DMS53 treated with DMSO at 0.1 percent for 48 hours (cell line): ENCODE results near the gene AKNA.

Source experiments
- DNase-seq: peaks from one replicate; lab custom pipeline; 2025; ENCODE audit not compliant: unreplicated experiment; lab: John Stamatoyannopoulos, UW

AKNA gene

GRCh38 chr9:114364134-114365041 is 23.4 kb downstream of the AKNA start:
- DNase-seq = no peak

GRCh38 chr9:114363424-114363823 is 24.4 kb downstream of the AKNA start:
- DNase-seq = no peak

- DNase-seq = no peak
These were observed 25.4 kb downstream of the AKNA start for GRCh38 chr9:114362394-114362793.

GRCh38 chr9:114361542-114361941 is 26.2 kb downstream of the AKNA start:
- DNase-seq = no peak

GRCh38 chr9:114359801-114360200 is 28.0 kb downstream of the AKNA start:
- DNase-seq = no peak

GRCh38 chr9:114357911-114358328 is 29.9 kb downstream of the AKNA start:
- DNase-seq = no peak

GRCh38 chr9:114357360-114357759 is 30.4 kb downstream of the AKNA start:
- DNase-seq = no peak

GRCh38 chr9:114356792-114357191 is 31.0 kb downstream of the AKNA start:
- no peak for DNase-seq

GRCh38 chr9:114355821-114356220 is 32.0 kb downstream of the AKNA start:
- no peak for DNase-seq

- no peak for DNase-seq
These were observed 35.9 kb downstream of the AKNA start for GRCh38 chr9:114351932-114352331.

GRCh38 chr9:114350636-114351401 is 37.0 kb downstream of the AKNA start:
- no peak for DNase-seq

- no peak for DNase-seq
These were observed 37.9 kb downstream of the AKNA start for GRCh38 chr9:114349713-114350480.

- no peak for DNase-seq
These were observed 38.8 kb downstream of the AKNA start for GRCh38 chr9:114348906-114349482.

GRCh38 chr9:114348261-114348905 is 39.4 kb downstream of the AKNA start:
- no peak for DNase-seq

GRCh38 chr9:114347675-114348074 is 40.1 kb downstream of the AKNA start:
- DNase-seq = no peak

- DNase-seq = no peak
These were observed 41.6 kb downstream of the AKNA start for GRCh38 chr9:114346146-114346545.

- no peak for DNase-seq
These were observed 42.2 kb downstream of the AKNA start for GRCh38 chr9:114345493-114346065.

- DNase-seq = no peak
These were observed 43.1 kb downstream of the AKNA start for GRCh38 chr9:114344692-114345091.

- DNase-seq = no peak
These were observed 43.6 kb downstream of the AKNA start for GRCh38 chr9:114344188-114344566.
